ENCODE measurements around the gene DERA. TPM values are rescaled to one million over a fixed set of nuclear protein-coding genes. Genes with fewer than 3 reads are reported as not detected.

The DERA gene
- total and polyA plus RNA-seq, 8 donors = 26.4 to 37.3 (median 31.1) TPM

DNA sequence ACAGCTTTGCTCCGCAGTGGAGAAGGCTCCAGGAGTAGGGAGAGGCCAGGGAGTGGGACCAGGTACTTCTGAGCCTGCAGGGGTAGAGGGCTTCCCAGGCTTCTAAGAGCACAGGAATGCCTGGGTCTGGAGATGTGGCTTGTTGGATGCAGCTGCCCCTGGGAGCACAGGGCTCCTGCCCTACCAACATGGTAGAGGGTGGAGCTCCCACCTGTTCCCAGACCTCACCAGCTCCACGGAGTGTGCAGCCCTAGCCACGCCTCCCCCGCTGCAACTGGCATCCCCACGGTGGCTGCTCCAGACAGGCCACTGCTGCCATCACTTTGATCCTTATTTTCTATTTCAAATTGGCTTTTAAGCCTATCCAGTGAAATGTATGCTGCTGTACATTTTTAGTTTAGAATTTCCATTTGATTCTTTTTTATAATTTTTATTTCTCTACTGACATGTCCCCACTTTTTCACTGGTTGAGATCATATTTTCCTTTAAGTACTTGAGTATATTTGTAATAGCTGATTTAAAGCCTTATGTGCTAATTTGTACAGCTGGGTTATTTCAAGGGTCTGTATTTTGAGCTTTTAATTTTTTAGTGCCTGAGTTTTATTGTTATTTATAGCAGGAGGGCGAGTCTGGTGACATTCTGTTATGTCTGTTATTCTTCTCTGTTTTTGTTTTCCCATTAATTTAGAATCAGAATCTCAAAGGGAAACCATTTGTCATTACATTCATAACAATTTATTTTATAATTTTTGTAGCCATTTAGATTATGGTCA, 78.0 kb downstream of the DERA start:
- TF ChIP-seq CTCF (IDR thresholded peaks at IDR 0.05) = no peak
- Histone ChIP-seq H3K4me1 (no peaks in the 10 kb centered on the region), H3K9me3 (no peaks in the 10 kb centered on the region), H3K27me3 (no peaks in the 10 kb centered on the region), H3K27ac (no peak overlapping the region), H3K4me3 (no peak overlapping the region), H3K36me3 (peaks cover 0 to 24% of the 10 kb centered on the region in 2 donors)
- ATAC-seq = no peak
- intact Hi-C loops (cut with DNase I) = no loop called here
- DNase-seq = no peak

DNA sequence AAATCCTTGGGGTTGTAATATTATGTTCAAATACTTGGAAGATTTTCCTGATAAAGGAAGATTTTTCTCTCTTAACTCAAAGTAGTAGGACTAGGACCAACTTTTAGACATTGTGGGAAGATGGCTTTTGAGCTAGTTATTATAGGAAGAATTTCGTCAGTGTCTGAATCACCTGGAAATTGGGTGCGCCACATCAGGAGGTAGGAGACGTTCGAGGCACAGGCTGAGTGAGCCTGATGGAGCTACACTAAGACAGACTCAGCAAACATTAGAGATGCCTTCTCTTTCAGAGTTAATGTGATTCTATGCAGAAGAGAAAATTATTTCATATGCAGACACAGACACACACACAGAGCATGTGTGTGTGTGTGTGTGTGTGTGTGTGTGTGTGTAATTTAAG, 84.7 kb downstream of the DERA start:
- Histone ChIP-seq H3K27me3 (no peaks in the 10 kb centered on the region), H3K4me1 (no peaks in the 10 kb centered on the region), H3K9me3 (no peaks in the 10 kb centered on the region), H3K4me3 (no peak overlapping the region), H3K36me3 (peaks cover 0 to 5% of the 10 kb centered on the region in 2 donors), H3K27ac (no peak overlapping the region)
- TF ChIP-seq CTCF (IDR thresholded peaks at IDR 0.05) = no peak
- no peak for DNase-seq
- no peak for ATAC-seq
- intact Hi-C loops (cut with DNase I) = no loop called here

DNA sequence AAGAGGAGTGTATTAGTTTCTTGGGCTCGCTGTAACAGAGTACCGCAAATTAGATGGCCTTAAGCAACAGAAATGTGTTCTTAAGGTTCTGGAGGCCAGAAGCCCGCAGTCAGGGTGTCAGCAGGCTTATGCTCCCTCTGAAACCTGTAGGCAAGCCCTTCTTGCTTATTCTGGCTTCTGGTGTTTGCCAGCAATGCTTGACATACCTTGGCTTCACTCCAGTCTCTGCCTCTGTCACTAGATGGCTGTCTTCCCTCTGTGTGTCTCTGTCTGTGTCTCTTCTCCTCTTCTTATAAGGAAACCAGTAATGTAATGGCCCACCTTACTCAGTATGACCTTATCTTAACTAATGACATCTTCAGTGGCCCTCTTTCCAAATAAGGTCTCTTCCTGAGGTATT, 85.1 kb downstream of the DERA start:
- peak; percentile 79 for ATAC-seq

GRCh38 chr12:15996948-15997347, 85.8 kb downstream of the DERA start:
- no peak overlapping the region for H3K4me3 ChIP-seq
- peaks cover 0 to 5% of the 10 kb centered on the region in 2 donors for H3K36me3 ChIP-seq
- no peak overlapping the region for H3K27ac ChIP-seq
- ATAC-seq (no peak), DNase-seq (no peak)
- intact Hi-C loops (cut with DNase I) = no loop called here
- no peaks in the 10 kb centered on the region for H3K27me3 ChIP-seq
- H3K9me3 ChIP-seq = no peaks in the 10 kb centered on the region
- H3K4me1 ChIP-seq = no peaks in the 10 kb centered on the region
- no peak for TF ChIP-seq CTCF (IDR thresholded peaks at IDR 0.05)

More for the DNA sequence above, 85.1 kb downstream of the DERA start:
- no peak for TF ChIP-seq CTCF (IDR thresholded peaks at IDR 0.05)
- H3K27ac ChIP-seq = no peak overlapping the region
- H3K27me3 ChIP-seq = no peaks in the 10 kb centered on the region
- no peaks in the 10 kb centered on the region for H3K9me3 ChIP-seq
- peaks cover 0 to 5% of the 10 kb centered on the region in 2 donors for H3K36me3 ChIP-seq
- intact Hi-C loops (cut with DNase I) = no loop called here
- H3K4me1 ChIP-seq = no peaks in the 10 kb centered on the region
- H3K4me3 ChIP-seq = no peak overlapping the region
- no peak for DNase-seq

DNA sequence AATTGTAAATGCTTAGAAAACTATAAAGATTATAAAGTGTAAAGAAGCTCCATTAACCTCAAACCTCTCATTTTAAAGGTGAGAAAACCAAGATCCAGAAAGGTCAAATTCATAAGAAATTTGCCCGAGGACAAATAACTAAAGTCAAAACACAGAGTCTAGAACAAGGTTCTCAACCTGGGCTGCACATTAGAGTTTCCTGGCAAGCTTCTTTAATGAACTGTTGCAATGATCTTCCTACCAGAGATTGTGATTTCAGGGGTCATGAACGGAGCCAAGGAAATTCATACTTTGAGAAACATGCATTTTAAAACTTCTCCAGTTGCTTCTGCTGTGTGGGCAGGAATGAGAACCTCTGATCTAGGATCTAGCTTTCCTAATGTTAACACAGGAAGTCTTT, 86.8 kb downstream of the DERA start:
- DNase-seq = no peak
- intact Hi-C loops (cut with DNase I) = no loop called here

More for the DNA sequence above, 86.8 kb downstream of the DERA start:
- Histone ChIP-seq H3K9me3 (no peaks in the 10 kb centered on the region), H3K4me3 (no peak overlapping the region), H3K27me3 (no peaks in the 10 kb centered on the region), H3K4me1 (no peaks in the 10 kb centered on the region), H3K36me3 (peaks cover 0 to 5% of the 10 kb centered on the region in 2 donors), H3K27ac (no peak overlapping the region)
- no peak for TF ChIP-seq CTCF (IDR thresholded peaks at IDR 0.05)
- no peak for ATAC-seq

Measured in left lung (tissue), 10 donors.